Suppressor macrophage (primary cell): ENCODE data around the gene RUNX1.
A peak's percentile ranks its signal among the peaks of the same experiment; 100 is the strongest.

Experiments used
- DNase-seq, 4 experiments: peaks; one replicate each; pipeline ENCODE4 v3.0.0-alpha.2; 2020 to 2022

Gene RUNX1

DNA sequence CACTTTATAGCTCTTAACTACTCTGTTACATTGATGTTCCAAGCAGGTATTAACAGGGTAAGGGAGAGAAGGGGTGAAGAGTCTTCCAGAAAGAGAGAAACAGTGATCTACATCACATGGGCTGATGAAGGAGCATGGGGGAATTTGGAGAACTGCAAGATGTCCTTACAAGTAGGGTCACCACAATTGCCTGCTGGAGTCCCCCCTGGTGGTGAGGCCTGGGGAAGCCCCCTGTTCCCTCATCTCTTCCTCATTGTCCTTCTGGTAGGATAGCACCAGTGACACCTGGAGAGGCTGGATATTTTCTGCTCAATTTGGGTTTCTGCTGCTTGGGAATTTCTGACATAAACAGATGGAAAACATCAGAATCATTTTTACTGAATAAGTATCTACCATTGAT lies 126.6 kb downstream of the RUNX1 start:
- DNase-seq, result no peak

DNA sequence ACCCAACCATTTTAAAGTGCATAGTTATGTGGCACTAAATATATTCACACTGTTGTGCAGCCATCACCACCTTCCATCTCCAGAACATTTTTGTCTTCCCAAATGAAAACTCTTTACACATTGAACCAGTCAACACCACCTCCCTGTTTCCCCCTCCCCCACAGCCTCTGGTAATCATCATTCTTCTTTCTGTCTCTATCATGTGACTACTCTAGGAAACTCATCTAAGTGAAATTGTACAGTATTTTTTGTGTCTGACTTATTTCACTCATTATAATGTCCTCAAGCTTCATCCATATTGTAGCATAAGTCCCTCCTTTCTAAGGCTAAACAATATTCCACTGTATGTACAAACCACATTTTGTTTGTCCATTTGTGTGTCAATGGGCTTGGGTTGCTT lies 128.0 kb downstream of the RUNX1 start:
- DNase-seq, result no peak

DNA sequence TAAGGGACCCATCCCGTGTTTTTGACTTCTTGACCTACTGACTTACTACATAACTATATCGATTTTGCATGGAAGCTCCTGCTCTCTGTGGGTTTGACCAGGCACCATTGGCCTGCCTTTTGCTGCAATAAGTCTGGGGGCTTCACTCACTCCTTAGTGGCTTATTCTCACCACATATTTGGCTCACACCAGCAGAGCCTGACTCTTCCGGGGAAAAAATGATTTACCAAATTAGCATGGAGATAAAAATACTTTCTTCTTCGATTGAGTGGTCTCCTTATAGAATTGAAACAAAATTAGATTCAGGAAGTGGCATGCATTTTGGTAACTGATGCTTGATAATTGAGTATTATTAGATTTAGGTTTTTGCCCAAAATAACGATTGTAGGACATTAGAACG lies 129.7 kb downstream of the RUNX1 start:
- no peak for DNase-seq

DNA sequence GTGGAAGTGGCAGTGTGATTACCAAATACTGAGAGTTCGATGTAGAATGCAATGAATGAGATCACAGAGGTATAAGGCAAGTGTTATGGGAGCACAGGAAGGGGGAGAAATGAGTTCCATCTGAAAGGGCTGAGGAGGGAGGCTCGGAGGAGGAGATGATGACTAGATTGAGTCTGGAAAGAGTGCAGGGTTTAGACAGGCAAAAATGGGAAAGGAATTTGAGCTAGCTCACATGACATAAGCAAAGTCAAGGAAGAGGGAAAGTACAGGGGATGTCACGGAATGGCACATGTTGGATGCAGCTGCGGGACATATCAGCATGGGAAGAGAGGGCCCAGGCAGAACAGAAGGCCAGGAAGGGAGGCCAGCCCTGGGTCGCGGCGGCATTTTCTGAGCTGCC lies 132.7 kb downstream of the RUNX1 start:
- no peak for DNase-seq

DNA sequence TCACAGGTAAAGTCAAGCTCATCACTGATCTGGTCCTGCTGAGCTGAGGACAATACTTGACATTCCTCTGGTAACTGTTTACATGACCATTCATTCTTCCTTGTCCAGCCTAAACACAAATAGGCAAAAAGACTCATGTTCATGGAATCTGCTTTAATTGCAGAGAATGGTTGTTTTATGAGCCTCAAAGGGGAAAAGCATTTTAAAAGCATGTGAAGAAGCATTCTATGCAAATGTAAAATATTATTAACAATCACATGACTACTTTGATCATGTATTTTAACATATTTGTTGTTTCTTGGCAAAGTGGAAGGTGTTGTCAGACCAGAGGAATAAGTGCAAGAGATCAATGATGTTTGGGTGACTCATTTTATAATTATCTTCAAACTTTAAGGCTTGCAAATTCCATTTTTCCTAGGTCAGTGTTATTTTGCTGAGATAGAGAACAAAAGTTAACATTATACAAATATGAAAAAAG lies 133.7 kb downstream of the RUNX1 start:
- DNase-seq, result no peak

DNA sequence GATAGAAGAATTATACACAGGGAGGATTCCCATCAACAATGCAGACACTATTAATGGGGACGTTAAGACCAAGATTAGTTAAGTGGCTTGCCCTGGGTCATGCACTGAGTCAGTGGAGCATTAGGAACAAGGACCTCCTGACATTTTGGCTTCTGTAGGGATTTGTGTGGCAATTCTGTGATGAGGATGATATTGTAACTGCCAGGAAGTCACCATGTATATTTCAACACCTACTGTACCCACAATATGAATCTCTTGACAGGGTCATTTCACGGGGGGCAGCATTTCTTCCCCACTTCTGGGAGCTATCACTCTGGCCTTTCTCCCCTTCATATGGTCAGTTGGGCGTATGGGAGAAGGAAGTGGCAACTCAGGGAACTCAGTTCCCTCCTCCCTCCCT lies 134.9 kb downstream of the RUNX1 start:
- peak in 3 of 4 experiments; percentile 48 to 68 (median 63) for DNase-seq

DNA sequence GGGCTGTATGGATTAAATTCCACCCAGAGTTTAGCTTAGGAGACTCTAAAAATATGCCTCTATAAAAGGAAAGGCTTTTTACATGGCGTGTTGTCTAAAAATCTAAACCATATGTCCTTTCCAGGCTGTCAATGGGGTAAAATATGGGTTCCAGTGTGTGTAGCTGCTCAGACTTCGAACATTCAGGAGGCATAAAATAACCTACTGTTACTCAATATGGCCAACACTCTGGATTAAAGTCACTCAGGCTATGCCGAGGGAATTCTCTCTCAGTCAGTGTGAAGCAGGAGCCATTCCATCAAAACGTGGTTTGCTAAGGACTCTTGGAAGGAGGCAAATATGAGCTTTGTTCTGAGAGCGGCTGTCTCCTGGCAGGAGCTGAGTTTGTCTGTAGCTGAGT lies 135.3 kb downstream of the RUNX1 start:
- DNase-seq, result no peak

DNA sequence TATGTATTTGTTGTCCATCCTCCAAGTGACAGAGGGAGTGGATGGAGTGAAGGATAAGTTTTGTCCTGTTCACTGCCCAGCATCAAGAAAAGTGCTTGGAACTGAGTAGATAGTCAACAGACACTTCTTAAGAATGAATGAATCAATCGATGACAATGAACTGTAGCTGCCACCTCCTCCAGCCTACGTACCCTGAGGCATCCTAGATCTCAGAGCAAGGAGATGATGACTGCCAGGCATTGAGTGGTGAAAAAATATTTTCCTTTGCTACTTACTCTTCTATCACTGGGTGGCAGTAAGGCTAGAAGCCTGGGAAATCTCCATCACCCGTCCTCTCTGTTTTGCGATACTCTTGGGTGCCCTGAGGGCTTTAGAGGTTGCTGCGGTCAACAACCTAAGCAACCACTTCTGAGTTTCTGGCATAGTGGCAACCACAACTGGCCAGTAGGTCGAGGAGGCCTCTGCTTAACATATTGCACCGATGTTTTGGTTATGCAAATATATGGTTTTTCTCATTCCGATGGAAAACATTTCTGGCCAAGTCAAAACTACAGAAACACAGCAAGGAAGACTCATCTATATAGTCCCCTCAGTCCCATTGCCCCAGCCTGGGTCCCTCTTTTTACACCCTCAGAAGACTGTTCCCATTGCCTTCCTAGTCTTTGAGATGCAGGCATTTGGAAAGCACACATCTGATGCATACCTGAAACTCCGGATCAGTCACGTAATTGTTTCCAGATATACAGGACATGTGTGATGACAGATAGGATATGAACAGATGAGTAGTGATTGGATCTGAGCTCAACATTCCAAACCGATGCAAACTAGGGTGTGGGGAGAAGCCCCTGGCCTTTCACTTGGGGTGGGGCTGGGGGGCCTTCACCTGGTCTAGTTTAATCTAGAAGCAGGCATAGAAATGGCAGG lies 136.8 kb downstream of the RUNX1 start:
- no peak for DNase-seq

DNA sequence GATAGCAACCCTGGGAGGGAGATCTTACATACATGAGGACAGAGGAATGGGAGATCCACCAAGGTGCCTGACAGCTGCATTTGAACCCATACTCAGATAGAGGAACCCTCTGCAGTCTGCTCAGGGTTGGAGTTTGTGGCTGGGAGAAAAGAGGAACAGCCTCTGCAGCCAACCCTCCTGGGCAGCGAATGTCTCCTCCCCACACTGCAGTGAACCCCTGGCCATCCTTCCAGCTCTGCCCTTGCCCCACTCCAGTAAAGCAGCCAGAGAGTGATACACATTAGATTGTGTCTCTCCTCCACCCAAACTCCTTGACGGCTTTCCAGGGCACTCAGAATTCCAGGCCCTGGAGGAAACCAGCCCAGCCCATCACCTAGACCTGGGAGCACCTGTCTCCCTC lies 137.7 kb downstream of the RUNX1 start:
- DNase-seq, result peak; percentile 46 to 76 (median 74)

DNA sequence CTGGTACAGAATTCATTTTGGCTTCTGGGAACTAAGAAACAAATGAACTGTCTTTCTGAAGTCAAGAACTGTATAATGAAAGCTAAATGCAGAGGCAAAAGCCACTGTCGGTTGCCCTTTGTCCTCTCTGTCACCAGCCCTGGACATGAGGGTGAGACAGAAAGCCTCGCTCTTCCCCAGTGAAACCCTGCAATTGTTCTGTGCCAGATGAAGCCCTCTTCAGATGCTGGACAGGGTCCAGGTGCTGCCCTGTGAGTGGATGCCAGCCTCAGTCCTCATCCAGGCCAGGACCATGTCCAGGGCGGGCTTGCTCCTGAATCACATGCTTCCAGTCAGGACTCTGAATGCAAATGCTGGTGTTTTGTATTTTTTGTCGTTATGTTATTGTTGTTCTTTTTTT lies 138.7 kb downstream of the RUNX1 start:
- DNase-seq, result peak in 1 of 4 experiments; percentile 13

DNA sequence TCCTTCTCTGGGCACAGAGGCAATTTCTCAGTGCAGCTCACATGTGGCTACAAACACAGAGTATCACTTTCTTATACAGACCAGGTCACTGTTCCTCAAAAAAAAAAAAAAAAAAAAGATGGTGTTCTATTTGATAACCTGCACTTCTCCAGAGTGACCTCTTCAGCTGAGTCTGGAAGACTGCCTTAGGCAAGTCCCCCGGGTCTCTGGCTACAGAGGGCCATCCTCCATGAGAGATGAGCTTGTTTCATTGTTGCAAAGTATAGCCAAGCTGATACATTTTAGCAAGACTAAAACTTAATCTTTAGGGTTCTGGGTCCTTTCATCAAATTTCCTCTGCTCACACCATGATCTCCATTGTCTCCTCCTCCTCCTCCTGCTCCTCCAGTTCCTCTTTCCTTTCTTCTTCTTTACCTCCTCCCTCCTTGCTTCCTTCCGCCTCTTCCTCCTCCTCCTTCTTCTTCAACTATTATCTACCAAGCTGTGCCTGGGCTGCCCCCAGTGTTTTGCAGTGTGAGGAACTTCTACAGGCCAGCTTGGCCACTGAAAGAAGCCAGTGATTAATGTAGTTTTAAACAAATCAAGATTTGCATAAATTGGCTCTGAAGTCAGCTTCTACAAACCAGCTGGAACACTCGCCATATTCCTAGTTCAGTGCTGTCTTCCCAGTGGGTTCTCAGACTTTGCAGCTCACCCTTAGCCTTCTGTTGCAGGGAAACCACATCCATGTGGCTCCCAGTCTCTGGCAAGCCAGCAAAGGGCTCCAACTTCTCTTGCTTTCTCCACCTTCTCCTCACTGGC lies 139.4 kb downstream of the RUNX1 start:
- peak in 3 of 4 experiments; percentile 8 to 31 (median 30) for DNase-seq

DNA sequence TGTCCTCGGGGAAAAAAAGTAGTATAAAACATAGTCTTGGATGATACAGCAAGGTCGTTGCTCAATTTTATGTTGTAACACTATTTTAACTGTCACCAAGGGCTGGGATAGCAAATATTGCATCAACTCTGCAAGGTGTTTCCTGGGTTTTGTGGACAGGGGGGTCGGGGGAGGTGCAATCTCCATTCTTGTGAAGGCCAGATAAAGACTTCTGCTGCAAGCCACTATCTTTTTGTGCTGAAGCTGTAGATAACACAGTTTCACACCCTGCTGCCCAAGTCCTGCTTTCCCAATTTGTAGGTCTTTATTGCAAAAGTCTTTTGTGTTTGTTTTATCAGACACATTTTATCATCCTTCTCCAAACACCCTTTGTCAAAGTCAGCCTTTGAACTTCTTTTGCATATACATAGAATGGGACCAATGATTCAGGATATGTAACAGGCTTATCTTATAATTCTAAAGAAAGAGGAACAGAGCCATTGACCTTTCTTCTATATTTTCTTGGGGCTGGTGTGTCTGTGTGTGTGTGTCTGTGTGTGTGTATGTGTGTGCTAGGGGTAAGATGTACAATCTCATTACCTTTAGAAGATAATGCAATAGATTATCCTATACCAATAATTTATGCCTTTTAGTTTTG lies 140.6 kb downstream of the RUNX1 start:
- DNase-seq, result peak; percentile 29 to 68 (median 52)

DNA sequence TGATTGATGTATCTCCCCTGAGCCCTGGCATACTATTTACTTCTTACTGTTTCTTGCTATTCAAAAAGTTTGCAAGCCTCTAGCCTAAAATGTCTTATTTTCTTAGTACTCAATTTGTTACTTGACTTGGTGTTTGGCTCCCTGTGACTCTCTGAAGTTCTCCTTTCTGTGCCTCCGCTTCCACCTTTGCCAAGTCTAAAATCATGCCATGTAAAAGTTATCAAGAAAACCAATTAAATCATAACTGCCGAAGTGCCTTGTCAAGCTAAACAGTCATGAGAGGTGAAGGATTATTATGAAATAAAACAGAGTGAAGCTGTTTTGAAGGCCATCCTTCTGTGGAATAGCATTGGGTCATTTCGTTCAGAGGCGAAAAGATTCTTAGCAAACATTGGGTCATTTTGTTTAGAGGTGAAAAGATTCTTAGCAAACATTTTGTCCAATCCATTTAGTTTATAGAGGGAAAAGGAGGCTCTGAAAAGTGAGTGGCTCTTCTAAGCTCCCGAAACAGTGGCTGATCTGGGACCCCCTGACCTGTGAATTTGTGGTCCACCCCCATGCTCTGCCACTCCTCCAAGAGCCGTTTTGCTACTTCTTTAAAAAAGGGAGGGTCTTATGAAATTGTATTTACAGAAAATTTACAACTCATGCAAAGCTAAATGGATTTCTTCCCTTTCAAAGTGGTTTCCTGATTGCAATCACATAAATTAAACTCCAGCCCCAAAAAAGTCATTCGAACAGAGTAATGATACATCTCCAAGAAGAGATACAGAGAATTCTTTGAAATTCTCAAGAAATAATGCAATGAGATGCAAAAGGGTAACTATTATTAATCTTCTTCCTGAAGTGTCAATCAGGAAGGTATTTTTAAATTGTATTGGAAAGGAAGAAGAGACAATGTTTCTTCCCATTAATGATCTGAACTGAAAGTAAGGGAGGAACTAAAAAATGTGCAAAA lies 141.4 kb downstream of the RUNX1 start:
- DNase-seq, result no peak

DNA sequence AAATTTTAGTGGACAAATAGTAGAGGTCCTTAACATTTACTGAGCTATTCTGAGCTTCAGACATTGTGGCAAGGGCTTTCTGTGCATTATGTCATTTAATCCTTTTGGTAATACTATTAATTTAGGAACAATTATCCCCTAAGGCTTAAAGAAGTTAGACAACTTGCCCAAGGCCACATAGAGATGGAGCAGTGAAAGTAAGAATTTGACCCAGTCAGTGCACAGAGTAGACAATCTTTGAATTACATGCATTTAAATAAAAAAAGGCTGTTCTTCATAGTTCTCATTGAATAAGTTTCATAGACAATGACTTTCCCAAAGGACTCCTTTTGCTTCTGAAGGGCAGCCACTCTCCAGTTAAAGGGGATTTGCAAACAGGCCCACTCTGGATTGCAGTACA lies 142.7 kb downstream of the RUNX1 start:
- no peak for DNase-seq

DNA sequence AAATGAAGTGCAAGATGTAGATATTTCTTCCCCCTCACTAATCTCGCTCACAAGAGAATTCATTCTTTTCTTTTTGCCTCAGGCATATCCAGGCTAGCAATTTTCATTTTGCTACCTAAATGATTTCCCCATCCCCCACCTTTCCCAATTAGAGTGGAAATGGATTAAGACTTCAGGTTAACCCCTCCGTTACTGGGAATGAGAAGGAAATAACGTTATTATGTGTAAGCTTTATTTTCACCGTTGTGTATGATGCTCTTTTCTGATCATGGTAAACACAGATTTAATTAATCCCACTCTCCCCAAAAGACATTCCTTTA lies 143.9 kb downstream of the RUNX1 start:
- no peak for DNase-seq

DNA sequence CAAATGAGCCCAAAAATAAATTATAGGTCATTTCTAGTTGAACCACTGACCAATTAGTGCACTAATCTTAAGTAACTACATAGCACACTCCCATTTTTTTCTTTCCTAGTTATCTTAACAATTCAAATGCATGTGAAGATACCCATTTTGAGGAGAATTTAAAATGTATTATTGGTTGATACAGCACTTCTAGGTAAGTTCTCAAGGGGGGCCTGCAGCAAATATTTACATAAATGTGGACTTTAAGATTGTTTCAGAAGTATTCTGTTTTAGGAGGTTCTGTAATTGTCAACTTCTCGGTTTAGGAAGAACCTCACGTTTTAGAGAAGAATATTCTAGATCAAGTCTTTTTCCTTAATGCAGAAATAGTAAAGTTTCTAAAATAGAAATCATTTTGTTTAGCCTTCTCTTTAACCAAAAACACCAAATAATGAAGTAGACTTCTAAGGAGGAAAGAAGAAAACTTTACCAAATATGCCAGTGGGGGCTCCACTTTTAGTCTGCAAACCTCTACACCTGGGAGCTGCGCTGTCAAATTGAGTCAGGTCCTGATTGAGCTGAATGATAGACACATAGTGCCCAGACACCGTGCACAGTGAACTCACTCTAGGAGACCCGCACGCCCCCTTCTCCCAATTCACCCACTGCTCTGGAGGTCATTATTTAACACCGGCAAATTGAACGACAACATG lies 144.4 kb downstream of the RUNX1 start:
- DNase-seq, result no peak

DNA sequence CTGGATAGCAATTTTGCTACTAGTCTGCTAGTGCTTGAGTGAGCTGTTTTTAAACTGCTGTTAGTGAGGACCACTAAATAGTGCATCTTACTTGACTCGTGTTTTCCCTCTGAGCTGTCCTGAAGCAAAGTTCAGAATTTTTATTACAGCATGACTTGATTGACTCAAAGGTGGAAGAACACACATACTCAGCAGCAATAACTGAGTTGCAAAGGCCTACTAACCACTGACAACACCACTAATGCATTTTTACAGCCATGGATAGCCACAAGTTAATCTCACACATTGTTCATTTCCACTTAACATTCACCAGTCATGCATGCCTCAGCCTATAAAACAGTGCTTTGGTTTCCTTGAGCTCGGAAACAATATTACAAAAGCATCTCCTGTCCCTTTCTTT lies 148.7 kb downstream of the RUNX1 start:
- no peak for DNase-seq

DNA sequence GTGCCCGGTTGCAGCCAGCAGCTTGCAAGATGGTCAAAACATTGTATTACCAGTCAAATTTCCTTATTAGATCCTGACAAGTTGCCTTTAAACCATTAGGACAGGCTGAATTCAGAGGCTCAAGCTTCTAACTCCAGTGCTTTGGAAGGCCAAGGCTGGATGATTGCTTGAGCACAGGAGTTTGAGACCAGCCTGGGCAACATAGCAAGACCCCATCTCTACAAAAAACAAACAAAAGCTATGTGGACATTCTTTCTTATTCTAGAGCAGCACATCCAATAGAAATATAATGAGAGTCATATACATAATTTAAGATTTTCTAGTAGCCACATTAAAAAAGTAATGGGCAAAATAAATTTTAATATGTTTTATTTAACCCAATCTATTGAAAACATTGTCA lies 149.3 kb downstream of the RUNX1 start:
- no peak for DNase-seq

DNA sequence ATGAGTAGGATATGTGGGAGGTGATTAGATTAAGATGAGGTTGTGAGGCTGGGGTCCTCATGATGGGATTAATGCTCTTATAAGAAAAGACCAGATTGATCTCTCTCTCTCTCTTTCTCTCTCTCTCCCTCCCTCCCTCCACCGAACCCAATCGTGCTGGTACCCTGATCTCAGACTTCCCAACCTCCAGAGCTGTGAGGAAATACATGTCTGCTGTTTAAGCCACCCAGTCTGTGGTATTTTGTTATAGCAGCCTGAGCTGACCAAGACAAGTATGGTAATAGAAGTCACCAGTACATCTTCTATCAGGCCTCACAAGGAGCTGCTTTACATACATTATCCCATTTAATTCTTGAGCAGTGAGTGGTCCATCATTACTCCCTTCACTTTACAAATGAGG lies 149.8 kb downstream of the RUNX1 start:
- no peak for DNase-seq

DNA sequence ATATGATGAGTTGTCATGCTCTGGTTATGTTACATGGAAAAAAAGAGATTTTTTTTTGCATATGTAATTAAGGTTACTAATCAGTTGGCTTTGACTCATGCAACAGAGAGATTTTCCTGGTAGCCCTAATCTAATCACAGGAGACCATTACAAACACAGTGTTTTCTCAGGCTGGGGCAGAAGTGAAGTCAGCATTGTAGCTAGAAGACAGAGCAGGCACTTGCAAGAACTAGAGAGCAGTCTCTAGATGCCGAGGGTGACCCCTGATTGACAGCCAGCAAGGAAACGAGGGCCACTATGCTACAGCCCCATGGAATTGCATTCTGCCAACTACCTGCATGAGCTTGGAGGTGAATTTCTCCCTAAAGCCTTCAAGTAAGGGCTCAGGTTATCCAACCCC lies 151.3 kb downstream of the RUNX1 start:
- no peak for DNase-seq

DNA sequence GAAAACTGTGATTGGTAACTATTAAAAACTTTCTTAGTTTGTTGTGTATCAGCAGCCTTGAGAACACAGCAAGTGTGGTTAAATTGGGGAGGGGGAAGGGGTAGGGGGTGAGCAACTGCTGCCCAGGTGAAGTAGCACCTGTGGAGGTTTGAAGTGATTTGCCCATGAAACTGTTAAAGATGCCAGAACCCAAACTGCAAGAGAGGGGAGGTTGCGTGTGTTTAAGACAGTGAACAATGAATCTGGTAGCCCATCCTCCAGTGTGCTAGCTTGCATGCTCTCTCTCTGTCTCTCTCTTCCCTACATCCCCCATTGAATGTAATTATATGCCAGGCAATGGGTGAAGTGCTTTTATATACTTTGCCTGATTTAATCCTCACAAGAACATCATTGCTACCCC lies 154.7 kb downstream of the RUNX1 start:
- DNase-seq, result no peak

DNA sequence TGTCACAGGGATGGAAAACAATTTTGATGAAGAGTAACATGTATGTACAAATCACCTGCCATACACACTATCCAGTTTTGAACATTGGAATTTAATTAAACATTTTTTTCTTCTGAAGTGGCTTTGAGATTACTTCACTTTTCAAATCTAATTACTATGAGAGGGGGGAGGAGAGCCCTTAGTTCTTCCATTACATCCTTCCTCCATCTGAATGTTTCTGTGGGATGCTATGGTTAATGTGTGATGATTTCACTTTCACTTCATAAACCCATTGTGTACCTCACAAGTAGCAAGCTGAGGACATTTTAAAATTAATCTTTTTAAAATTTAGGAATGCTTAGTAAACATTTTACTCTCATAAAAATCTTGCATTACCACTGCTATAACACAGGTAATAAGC lies 156.9 kb downstream of the RUNX1 start:
- no peak for DNase-seq
